ENCODE measurements around the gene FXN.

- no peak for TF ChIP-seq CTCF (IDR thresholded peaks at IDR 0.05 in 8 of 11, conservative IDR thresholded peaks at IDR 0.05 in 3 of 11)
- no peak for TF ChIP-seq POLR2A (IDR thresholded peaks at IDR 0.05)
Observed at GRCh38 chr9:69063839-69064238, 28.3 kb downstream of the FXN start.
